MM.1S (cell line): Measurements from ENCODE around the gene RND3.

Experiments
- DNase-seq: peaks from one replicate; pipeline ENCODE4 v3.0.0-alpha.2; 2015
- H2AFZ ChIP-seq: fragments of 300-600 bp; sonication (generic); 2 replicates; pipeline ENCODE4 v1.6.0; 2016; ENCODE audit warnings: antibody characterized with exemption, low read length
- H3F3A ChIP-seq: fragments of 300-600 bp; sonication (generic); 2 replicates; pipeline ENCODE4 v1.6.1; 2016; ENCODE audit warnings: mild to moderate bottlenecking, antibody characterized with exemption, low read length, moderate library complexity, mixed read lengths; ENCODE audit not compliant: insufficient read depth
- H3K27ac ChIP-seq: fragments of 300-600 bp; sonication (generic); 2 replicates; pipeline ENCODE4 v1.5.1; 2016; ENCODE audit warnings: mild to moderate bottlenecking, low read length
- H3K27me3 ChIP-seq: fragments of 300-600 bp; sonication (generic); replicated peaks from 2 replicates; pipeline ENCODE4 v1.6.0; 2016; ENCODE audit warnings: low read length; ENCODE audit not compliant: insufficient read depth
- H3K36me3 ChIP-seq: fragments of 300-600 bp; sonication (generic); replicated peaks from 2 replicates; pipeline ENCODE4 v1.6.1; 2016; ENCODE audit warnings: mild to moderate bottlenecking, low read length, mixed read lengths; ENCODE audit not compliant: insufficient read depth
- H3K4me1 ChIP-seq: fragments of 300-600 bp; sonication (generic); 2 replicates; pipeline ENCODE4 v1.6.1; 2016; ENCODE audit warnings: low read length, mixed read lengths
- H3K4me2 ChIP-seq: fragments of 300-600 bp; sonication (generic); 2 replicates; pipeline ENCODE4 v1.6.0; 2016; ENCODE audit warnings: low read depth, low read length
- H3K4me3 ChIP-seq: fragments of 300-600 bp; sonication (generic); 2 replicates; pipeline ENCODE4 v1.5.1; 2016; ENCODE audit warnings: low read length, mixed read lengths
- H3K79me2 ChIP-seq: fragments of 300-600 bp; sonication (generic); 2 replicates; pipeline ENCODE4 v1.6.1; 2016; ENCODE audit warnings: mixed run types, low read length, mixed read lengths
- H3K9ac ChIP-seq: fragments of 300-600 bp; sonication (generic); 2 replicates; pipeline ENCODE4 v1.6.1; 2016; ENCODE audit warnings: low read length, mixed read lengths
- H3K9me2 ChIP-seq: fragments of 300-600 bp; sonication (generic); replicated peaks from 2 replicates; pipeline ENCODE4 v1.6.1; 2016; ENCODE audit warnings: mild to moderate bottlenecking, low read length, mixed read lengths; ENCODE audit not compliant: insufficient read depth
- H3K9me3 ChIP-seq: fragments of 300-600 bp; sonication (generic); replicated peaks from 2 replicates; pipeline ENCODE4 v1.6.1; 2016; ENCODE audit warnings: mild to moderate bottlenecking, low read length, mixed read lengths; ENCODE audit not compliant: insufficient read depth
- H4K20me1 ChIP-seq: fragments of 300-600 bp; sonication (generic); 2 replicates; pipeline ENCODE4 v1.6.1; 2016; ENCODE audit warnings: mild to moderate bottlenecking, low read length, moderate library complexity, mixed read lengths; ENCODE audit not compliant: insufficient read depth
- EZH2 ChIP-seq: fragments of 300-600 bp; sonication (generic); optimal IDR thresholded peaks from 2 replicates; pipeline ENCODE3; 2017; ENCODE audit warnings: low read depth, mild to moderate bottlenecking, antibody characterized with exemption, low read length, mixed read lengths
- EZH2phosphoT487 ChIP-seq: fragments of 300-600 bp; sonication (generic); IDR thresholded peaks from 2 replicates; pipeline ENCODE4 v1.6.1; 2018; ENCODE audit warnings: antibody characterized with exemption, low read length
- TF ChIP-seq, protein P1 (sequence below): fragments of 300-600 bp; sonication (generic); IDR thresholded peaks from 2 replicates; pipeline ENCODE4 v1.5.1; 2016; ENCODE audit warnings: antibody characterized with exemption, low read length, mixed read lengths

RND3 gene

DNA sequence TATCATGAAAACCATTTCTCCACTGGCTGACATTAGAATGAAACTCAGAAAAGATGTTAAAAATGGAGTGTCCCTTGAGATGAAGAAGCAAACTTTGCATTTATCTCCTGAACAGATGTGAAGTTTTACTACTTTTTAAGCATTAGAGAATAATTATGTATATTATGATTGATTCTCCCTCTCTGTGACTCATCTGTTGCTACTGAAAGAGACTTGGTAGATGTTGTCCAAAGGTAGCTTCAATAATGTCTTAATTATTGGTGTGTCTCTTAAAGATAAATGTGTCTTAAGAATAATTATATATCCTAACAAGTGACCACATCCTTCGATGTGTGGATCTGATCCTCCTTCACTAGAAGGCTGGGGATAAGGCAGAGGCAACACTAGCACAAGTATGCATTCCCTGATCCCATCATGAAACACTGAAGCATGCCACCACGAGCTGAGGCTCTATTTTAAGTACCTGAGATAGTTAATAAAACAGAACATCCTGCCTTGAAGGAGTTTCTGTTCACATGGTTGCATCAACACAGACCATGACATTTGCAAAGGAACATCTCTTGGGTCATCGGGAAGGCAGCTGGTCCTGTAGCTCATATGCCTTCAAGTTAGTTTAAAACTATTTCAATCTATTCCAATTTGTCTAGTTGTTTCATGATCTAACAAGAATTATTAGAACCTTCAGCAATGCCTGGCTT lies 15.5 kb downstream of the RND3 start:
- no peak for TF ChIP-seq EZH2
- TF ChIP-seq, protein P1, sequence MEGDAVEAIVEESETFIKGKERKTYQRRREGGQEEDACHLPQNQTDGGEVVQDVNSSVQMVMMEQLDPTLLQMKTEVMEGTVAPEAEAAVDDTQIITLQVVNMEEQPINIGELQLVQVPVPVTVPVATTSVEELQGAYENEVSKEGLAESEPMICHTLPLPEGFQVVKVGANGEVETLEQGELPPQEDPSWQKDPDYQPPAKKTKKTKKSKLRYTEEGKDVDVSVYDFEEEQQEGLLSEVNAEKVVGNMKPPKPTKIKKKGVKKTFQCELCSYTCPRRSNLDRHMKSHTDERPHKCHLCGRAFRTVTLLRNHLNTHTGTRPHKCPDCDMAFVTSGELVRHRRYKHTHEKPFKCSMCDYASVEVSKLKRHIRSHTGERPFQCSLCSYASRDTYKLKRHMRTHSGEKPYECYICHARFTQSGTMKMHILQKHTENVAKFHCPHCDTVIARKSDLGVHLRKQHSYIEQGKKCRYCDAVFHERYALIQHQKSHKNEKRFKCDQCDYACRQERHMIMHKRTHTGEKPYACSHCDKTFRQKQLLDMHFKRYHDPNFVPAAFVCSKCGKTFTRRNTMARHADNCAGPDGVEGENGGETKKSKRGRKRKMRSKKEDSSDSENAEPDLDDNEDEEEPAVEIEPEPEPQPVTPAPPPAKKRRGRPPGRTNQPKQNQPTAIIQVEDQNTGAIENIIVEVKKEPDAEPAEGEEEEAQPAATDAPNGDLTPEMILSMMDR = no peak
- no peak for TF ChIP-seq EZH2phosphoT487
- Histone ChIP-seq H4K20me1 (no peaks in the 10 kb centered on the region), H3K4me1 (no peaks in the 10 kb centered on the region), H2AFZ (no peak overlapping the region), H3K4me2 (no peak overlapping the region), H3F3A (no peaks in the 10 kb centered on the region), H3K9me2 (no peaks in the 10 kb centered on the region), H3K27ac (no peak overlapping the region), H3K36me3 (peaks cover 11% of the 10 kb centered on the region; the same call in 1 of the 2 replicates), H3K4me3 (no peak overlapping the region), H3K79me2 (no peaks in the 10 kb centered on the region), H3K27me3 (no peaks in the 10 kb centered on the region), H3K9me3 (no peaks in the 10 kb centered on the region), H3K9ac (no peak overlapping the region)
- DNase-seq = no peak

DNA sequence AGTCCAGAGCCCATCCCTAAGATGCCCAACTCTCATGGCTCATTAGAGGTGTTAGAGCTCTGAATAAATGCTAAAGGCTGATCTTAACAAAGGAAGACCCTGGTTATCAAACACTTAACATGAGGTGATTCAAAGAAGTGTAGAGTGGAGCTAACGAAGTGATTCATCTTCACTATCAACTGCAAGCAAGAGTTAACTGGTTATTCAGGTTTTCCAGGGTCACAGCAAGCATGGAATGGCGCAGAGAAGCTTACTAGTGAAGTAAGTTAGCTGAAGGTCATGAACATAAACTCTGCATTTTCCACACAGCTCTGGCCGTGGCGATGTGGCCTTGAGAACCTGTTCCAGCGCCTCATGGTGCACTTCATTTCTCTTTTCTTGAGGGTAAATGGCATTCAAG lies 17.0 kb downstream of the RND3 start:
- Histone ChIP-seq H2AFZ (no peak overlapping the region), H3K27ac (no peak overlapping the region), H3K9me2 (no peaks in the 10 kb centered on the region), H3K9ac (no peak overlapping the region), H3K79me2 (no peaks in the 10 kb centered on the region), H3K9me3 (no peaks in the 10 kb centered on the region), H3K4me1 (no peaks in the 10 kb centered on the region), H3K36me3 (peaks cover 11% of the 10 kb centered on the region; the same call in 1 of the 2 replicates), H3K27me3 (no peaks in the 10 kb centered on the region), H3K4me3 (no peak overlapping the region), H3K4me2 (no peak overlapping the region), H4K20me1 (no peaks in the 10 kb centered on the region), H3F3A (no peaks in the 10 kb centered on the region)
- no peak for DNase-seq
- TF ChIP-seq, protein P1 = no peak
- TF ChIP-seq EZH2phosphoT487 (no peak), EZH2 (no peak)

DNA sequence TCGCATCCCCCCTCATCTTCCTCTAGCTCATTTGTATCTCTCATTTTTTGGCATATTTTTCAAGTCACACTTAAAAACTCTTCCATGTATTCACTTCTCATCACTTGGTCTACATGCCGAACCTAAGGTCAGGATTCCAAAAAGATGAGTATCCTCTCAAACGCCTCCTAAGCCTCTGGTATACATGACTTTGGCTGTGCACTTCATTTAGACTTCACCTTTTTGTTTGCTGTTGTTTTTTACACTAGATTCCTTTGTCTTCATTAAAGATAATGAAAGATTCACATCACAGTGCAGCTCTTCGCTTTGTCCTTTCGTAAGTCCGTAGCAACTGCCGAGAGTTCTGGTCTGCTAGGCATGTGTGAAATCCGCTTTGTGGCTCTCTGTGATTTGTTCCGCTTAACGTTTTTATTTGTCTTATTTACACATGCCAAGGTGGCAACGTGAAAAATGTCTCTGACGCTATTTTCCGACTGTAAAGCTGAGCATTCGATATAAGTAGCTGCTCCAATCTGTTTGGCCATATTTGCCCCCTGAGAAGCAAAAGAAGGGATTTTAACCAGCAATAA lies 17.7 kb downstream of the RND3 start:
- no peaks in the 10 kb centered on the region for H3K4me1 ChIP-seq
- no peak overlapping the region for H3K4me2 ChIP-seq
- no peaks in the 10 kb centered on the region for H3K9me2 ChIP-seq
- H3F3A ChIP-seq = no peaks in the 10 kb centered on the region
- no peak overlapping the region for H3K9ac ChIP-seq
- H3K36me3 ChIP-seq = 0 out of 2 replicates have a peak, but pooled peaks cover 11% of the 10 kb centered on the region
- H3K9me3 ChIP-seq = no peaks in the 10 kb centered on the region
- H3K27ac ChIP-seq = no peak overlapping the region
- no peak overlapping the region for H3K4me3 ChIP-seq
- H2AFZ ChIP-seq = no peak overlapping the region
- DNase-seq = no peak
- no peaks in the 10 kb centered on the region for H3K27me3 ChIP-seq
- H4K20me1 ChIP-seq = no peaks in the 10 kb centered on the region
- H3K79me2 ChIP-seq = no peaks in the 10 kb centered on the region
- TF ChIP-seq EZH2 (no peak), EZH2phosphoT487 (no peak)
- TF ChIP-seq, protein P1 = no peak
